ENCODE measurements around the gene DHRSX.
"Not testable (repeated sequence)": the region's sequence is repeated elsewhere in the genome, so short reads cannot be mapped to it uniquely, and the experiment has no call there.

The DHRSX gene

DNA sequence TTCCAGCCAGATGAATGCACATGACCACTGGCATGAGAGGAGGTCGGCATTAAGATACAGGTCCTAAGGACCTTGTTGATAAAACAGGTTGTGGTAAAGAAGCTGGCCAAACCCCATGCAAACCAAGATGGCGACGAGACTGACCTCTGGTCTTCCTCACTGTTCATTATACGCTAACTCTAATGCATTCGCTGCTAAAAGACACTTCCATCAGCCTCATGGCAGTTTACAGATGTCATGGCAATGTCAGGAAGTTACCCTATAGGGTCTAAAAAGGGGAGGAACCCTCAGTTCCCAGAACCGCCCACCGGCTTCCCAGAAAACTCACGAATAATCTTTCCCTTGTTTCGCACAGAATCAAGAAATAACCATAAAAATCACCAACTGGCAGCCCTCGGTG is 182.4 kb downstream of the DHRSX start:
- no peak for DNase-seq (ENCODE audit: low read depth in 2 of 2)

DNA sequence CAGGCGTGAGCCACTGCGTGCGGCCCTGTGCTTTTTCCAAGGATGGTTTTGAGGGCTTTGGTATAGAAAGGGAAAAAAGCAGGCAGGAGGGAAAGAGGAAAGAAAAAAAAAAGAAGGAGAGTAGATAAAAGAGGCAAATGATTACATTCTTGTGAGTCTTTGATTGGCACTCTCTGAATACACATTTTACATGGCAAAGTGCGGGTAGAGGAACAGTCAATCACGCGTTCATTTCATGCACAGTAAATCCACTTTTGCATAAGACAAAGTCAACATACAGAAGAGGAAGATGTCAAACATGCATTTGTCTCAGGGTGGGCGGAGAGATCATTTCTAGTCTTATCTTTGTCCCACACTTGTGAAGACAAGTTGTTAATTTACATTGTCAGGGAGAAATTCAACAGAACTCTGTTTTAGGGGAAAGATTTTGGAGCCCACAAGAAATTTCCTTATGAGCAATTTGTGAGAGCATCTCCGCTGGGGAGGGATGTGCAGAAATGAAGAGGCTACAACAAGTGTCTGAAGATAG is 183.2 kb downstream of the DHRSX start:
- DNase-seq (ENCODE audit: low read depth in 2 of 2) = no peak

DNA sequence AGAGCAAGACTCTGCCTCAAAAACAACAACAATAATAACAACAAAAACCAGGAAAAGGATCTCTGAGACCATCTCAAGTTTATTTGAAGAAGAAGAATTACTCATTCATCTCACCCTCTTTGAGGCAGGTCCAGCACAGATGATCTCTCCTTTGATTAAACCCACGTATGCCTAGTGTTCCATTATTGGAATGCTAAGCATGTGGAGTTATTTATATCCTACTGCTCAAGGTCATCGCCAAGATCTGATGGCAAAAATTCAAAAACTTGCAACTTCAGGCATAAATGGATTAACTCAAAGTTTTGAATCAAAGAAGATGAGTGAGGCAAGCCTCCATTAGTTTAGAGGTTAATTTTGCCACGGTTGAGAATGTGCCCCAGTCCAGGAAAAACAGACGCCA is 184.2 kb downstream of the DHRSX start:
- DNase-seq (ENCODE audit: low read depth in 2 of 2) = no peak

DNA sequence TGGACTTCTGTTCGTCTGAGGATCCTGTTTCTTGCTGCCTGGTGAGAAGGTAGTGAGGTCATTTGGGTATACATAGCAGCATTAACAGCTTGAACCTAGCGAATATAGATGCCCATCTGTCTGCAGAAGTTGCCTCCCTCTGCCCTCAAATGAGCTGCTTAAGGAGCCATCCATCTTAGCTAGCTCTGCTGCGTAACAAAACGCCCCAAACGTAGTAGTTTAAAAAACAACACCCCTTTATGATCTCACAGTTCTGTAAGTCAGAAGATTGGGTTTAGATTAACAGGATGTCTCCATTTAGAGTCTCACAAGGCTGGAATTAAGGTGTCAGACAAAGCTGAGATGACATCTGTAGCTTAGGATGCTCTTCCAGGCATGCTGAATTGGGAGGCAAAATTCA is 185.3 kb downstream of the DHRSX start:
- no peak for DNase-seq (ENCODE audit: low read depth in 2 of 2)

DNA sequence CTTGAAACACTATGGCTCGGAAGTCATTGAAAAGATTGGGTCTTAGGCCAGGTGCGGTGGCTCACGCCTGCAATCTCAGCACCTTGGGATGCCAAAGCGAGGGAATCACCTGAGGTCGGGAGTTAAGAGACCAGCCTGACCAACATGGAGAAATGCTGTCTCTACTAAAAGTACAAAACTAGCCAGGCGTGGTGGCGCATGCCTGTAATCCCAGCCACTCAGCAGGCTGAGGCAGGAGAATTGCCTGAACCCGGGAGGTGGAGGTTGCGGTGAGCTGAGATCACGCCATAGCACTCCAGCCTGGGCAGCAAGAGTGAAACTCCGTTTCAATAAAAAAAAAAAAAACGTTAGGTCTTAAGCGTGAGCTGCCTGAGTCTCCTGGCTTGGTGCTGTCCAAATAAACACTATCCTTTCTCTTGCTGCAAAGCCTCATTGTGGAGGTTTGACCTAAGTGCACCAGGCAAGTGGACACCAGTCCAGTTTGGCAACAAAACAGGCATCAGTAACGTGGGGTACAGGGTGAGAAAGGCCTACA is 185.9 kb downstream of the DHRSX start:
- no peak for DNase-seq (ENCODE audit: low read depth in 2 of 2)

DNA sequence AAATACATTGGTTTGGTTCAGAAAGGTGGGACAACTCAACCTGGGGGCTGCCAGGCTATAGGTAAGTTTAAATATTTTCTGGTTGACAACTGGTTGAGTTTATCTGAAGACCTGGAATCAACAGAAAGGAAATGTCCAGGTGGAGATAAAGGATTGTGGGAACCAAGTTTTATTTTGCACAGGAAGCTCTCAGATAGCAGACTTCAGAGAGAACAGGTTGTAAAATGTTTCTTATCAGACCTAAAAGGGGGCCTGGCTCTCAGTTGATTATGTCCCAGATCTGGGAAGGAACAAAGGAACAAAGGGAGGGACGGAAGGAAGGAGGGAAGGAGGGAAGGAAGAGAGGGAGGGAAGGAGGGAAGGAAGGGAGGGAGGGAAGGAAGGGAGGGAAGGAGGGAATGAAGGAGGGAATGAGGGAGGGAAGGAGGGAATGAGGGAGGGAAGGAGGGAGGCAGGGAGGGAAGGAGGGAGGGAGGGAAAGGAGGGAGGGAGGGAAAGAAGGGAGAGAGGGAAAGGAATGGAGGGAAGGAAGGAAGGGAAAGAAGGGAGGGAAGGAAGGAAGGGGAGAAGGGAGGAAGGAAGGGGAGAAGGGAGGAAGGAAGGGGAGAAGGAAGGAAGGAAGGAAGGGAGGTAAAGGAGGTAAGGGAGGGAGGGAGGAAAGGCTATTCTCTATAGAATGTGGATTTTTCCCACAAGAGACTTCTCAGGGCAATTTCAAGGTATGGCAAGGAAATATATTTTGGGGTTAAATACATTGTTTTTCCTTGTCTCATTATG is 186.7 kb downstream of the DHRSX start:
- no peak for DNase-seq (ENCODE audit: low read depth in 2 of 2)

DNA sequence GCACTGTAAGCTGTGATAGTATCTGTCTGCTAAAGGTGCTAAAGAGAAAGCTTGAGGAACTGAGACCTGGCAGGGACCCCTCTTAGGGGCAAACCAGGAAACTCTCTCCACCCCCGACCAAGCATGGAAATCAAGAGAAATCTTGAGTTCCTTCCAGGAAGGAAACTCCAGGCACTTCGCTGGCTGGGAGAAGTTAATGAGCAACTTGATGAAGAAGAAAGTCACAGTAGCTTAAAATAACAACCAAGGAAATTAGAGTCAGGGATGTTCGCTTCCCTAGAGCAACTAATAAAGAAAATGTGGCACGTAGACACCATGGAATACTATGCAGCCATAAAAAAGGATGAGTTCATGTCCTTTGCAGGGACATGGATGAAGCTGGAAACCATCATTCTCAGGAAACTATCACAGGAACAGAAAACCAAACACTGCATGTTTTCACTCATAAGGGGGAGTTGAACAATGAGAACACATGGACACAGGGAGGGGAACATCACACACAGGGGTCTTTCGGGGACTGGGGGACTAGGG is 188.7 kb downstream of the DHRSX start:
- not testable (repeated sequence) for DNase-seq (ENCODE audit: low read depth in 2 of 2)

DNA sequence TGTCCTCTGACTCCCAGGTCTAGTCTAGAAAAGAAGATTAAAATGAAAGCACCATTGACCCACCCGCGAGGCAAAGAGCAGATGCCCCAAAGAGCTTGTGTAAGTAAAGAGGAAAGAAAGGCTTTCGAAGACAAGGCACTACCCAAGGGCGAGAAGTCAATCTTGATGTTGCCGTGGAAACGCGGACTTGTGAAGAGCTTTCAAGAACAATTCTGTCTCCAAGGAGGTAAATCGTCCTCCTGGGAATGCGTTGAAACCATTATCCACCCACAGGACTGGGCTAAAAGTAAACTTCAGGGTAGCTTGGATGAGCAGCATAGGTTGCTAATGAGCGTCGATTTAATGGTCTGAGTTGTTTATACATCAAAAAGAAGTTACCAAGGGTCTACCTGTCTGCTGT is 189.3 kb downstream of the DHRSX start:
- no peak for DNase-seq (ENCODE audit: low read depth in 2 of 2)

DNA sequence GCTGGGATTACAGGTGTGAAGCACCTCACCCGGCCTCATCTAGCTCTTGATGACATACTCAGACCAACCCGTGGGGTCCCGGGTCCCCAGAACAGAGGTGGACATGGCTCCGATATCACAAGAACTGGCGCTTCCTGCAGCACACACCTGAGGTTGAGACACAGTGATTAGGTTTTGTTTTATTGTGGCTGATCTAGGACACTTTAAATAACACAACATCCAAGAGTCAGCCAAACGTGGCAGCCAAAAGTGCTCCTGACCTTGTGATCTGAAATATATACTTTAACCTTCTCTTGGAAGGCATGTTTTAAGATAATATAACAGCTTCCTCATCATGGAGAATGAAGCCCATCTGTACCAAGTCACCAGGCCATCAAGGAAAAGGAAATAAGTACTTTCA is 198.9 kb downstream of the DHRSX start:
- DNase-seq (ENCODE audit: low read depth in 2 of 2) = no peak

DNA sequence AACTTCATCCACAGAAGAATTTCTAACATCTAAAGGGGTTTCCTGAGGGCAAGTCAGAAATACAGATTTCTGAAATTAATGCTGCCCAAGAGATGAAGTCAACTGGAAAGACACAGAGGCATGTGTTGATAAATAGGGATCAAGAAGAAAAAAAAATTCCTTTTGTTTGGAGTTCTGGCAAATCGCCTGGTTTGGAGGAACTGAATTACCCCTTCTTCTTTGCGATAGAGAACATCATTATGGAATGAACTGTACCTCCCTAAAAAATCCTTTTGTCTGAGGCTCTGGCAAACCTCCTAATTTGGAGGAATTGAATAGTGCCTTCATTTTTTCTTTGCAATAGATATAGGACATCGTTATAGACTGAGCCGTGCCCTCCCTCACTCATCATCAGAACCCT is 200.9 kb downstream of the DHRSX start:
- no peak for DNase-seq (ENCODE audit: low read depth in 2 of 2)

DNA sequence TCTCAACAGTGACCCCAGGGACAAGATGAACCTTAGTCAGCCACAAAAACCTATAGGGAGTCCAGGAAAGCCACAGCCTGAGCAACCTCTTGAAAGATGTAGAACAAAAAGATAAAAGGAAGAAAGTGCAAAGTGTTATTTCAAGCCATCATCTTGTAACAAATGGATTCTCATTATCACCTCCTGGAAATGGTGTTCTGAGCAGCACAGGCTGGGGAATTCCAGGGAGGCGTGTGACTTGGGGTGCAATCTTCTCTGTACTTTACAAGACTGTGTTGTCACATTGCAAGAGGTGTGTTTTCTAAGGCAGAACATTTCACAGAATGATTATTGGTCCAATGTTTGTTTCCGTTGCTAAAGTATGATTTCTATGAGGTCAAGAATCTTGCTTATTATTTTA is 214.0 kb downstream of the DHRSX start:
- DNase-seq (ENCODE audit: low read depth in 2 of 2) = no peak

DNA sequence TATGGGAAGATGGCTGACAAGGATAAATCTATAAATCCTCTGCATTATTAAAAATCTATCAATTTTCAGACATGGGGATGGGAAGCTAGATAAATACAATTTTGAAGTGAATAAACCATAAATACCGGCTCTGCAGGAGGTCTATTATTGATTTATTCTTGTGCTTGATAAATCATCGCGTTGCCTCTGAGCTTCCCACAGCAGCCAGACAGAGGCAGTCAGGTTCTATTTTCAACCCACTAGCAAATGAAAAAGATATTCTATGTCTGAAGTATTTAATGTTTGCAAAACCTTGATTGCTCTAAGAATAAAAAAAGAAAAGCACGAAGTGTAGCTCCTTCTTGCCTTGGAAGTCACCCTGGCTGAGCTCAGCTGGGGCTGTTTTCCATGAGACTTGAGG is 216.2 kb downstream of the DHRSX start:
- DNase-seq (ENCODE audit: low read depth in 2 of 2) = no peak

DNA sequence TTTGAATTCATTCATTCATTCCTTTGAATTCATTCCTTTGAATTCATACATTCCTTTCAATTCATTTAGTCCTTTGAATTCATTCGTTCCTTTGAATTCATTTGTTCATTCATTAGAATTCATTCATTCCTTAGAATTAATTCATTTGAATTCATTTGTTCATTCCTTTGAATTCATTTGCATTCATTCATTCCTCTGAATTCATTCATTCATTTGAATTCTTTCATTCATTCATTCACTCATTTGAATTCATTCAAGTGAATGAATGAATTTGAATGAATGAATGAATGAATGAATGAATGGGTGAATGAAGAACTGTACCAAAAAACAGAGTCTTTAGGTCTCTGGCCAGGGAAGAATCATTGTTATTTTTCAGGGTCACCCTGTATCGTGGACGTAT is 216.6 kb downstream of the DHRSX start:
- no peak for DNase-seq (ENCODE audit: low read depth in 2 of 2)

DNA sequence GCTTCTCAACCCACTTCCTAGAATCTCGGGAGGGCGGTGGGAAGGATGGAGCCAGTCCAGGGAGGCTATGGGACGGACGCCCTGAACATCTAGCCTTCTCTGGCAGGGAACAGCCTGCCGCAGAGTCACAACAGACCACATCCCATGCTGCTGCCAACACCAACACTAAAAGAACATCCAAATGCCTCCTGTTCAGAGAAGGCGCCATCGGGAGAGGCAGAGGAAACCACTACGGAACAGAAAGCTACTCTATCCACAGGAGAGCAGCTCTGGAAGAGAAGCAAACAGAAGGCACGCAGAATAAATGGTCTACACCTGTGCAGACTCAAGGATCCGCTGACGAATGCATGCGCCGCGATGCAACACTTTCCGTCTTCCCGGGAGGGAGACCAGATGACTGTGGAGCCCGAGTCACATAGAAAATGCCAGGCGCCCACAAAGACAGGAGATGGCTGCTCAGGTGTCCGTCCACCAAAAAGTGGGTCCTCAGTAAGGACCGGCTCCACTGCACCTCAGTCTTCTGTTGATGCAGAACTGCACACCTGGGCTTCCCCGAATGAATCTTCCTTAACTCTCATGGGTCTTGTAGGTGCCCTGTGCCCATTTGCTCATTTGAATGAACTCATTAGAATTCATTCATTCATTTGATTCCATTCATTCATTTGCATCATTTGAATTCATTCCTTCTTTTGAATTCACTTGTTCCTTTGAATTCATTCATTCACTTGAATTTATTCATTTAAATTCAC is 217.5 kb downstream of the DHRSX start:
- DNase-seq (ENCODE audit: low read depth in 2 of 2) = no peak

DNA sequence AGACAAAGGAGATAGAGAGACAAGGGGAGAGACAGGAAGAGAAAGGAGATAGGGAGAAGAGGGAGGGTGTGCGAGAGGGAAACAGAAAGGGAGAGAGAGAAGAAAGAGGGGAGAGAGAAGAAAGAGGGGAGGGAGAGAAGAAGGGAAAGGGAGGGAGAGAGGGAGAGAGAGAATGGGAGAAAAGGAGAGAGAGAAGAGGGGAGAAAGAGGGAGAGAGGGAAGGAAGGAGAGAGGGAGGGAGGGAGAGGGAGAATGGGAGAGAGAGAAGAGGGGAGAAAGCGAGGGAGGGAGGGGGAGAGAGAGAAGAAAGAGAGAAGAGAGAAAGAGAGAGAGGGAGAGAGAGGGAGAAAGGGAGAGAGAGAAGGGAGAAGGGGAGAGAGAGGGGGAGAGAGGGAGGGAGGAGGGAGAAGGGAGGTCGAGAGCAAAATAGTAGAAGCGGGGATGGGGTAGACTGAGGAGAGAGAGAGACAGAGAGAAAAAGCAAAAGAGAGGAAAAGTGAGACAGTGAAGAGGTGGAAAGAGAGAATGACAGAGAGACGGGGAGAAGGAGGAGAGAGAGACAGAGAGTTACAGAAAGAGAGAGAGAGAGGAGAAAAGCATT is 218.2 kb downstream of the DHRSX start:
- no peak for DNase-seq (ENCODE audit: low read depth in 2 of 2)

DNA sequence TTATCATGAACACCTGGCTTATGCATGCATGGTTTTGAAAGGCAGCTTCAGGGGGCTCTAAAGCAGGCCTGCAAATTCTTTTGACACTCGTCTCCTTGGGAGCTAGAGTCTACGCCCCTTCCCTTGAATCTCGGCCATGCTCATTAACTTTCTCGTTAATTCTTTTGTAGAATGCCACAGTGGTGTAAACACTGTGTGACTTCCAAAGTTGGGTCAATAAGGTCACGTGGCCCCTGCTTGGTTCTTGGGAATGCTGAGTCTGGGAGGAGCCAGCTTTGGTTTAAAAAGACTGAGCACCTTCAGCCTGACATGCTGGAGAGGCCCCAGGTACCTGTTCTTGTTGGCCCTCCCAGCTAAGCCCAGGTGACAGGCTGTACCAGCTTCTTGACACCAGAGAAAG is 228.4 kb downstream of the DHRSX start:
- DNase-seq (ENCODE audit: low read depth in 2 of 2) = no peak

DNA sequence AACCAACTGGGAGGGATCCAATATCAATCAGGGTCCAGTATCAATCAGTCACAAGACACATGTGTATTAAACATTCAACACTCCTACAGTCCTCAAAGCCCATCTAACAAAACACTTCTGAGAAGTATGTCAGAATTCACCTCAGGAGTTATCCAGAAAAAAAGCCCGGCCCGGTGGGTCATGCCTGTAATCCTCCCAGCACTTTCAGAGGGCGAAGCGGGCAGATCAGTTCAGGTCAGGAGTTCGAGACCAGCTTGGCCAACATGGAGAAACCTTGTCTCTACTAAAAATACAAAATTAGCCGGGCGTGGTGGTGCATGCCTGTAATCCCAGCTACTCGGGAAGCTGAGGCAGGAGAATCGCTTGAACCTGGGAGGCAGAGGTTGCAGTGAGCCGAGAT is 229.2 kb downstream of the DHRSX start:
- not testable (repeated sequence) for DNase-seq (ENCODE audit: low read depth in 2 of 2)

DNA sequence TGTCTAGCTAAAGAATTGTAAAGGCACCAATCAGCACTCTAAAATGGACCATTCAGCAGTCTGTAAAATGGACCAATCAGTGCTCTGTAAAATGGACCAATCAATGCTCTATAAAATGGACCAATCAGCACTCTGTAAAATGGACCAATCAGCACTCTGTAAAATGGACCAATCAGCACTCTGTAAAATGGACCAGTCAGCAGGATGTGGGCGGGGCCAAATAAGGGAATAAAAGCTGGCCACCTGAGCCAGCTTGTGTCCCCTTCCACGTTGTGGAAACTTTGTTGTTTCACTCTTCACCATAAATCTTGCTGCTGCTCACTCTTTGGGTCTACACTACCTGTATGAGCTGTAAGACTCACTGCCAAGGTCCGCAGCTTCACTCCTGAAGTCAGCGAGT is 230.0 kb downstream of the DHRSX start:
- not testable (repeated sequence) for DNase-seq (ENCODE audit: low read depth in 2 of 2)

DNA sequence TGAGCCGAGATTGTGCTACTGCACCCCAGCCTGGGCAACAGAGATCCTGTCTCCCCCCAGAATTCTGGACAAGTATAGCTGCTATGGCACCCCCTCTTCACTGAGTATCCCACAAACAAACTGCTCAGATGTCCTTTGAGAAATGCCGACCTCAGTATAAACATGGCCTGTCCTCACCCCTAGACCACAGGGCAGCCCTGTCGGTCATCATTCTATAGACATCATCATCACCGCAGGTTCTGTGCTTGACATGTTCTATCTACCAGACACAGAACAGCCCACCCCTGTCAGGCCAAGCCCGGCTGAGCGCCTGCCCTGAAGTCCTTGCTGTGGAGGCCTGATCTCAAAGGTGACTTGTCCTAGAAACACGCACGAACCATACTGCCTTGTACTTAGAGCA is 232.9 kb downstream of the DHRSX start:
- no peak for DNase-seq (ENCODE audit: low read depth in 2 of 2)

DNA sequence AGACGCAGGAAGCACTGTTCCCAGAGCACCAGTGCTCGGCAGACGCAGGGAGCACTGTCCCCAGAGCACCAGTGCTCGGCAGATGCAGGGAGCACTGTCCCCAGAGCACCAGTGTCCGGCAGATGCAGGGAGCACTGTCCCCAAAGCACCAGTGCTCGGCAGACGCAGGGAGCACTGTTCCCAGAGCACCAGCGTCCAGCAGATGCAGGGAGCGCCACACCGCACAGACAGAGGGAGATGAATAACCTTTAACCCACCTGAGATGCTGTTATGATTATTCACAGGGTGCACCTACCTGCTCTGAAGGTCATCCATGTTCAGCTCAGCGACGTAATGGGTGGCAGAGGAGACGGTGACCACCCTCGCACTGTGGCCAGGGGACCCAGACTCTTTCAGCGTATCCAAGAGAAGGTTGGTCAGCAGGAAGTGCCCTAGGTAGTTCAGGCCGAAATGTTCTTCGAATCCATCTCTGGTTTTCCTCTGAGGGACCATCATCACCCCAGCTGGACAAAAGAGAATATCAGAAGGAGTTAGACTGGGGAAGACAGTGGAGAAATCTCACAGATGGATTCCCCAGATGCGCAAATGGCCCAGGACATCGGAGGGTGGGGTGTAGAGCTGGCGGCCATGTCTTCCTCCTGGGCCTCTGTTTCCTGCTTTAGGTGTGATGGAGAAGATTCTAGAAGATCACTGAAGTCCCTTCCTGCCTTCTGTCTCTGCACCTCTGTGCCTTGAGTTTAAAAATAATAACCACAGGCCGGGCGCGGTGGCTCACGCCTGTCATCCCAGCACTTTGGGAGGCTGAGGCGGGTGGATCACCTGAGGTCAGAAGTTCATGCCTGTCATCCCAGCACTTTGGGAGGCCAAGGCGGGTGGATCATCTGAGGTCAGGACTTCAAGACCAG is 234.1 kb downstream of the DHRSX start:
- DNase-seq (ENCODE audit: low read depth in 2 of 2) = no peak
